GM10248 (cell line): ENCODE data around the gene MPPE1.

ENCODE experiments used
- CTCF ChIA-PET: fragments of 300-600 bp; sonication (Branson Sonifier 250); formaldehyde crosslinking; extraction: SDS; loops from one replicate; lab custom pipeline; 2021; ENCODE audit warnings: antibody characterized with exemption; lab: Yijun Ruan, JAX
- POLR2A ChIA-PET: fragments of 350-650 bp; sonication (Branson Sonifier 250); formaldehyde crosslinking; extraction: SDS; loops from one replicate; lab custom pipeline; 2020; ENCODE audit warnings: antibody characterized with exemption; lab: Yijun Ruan, JAX
- DNase-seq: peaks from one replicate; pipeline ENCODE4 v3.0.0; 2012; ENCODE audit errors: extremely low spot score
- CTCF ChIP-seq: IDR thresholded peaks from 2 replicates; pipeline ENCODE4 v1.5.1; 2012; ENCODE audit warnings: mild to moderate bottlenecking, low read depth; ENCODE audit errors: extremely low read depth, missing control alignments, control extremely low read depth

The MPPE1 gene

GRCh38 chr18:11944786-11945185 lies 36.7 kb upstream of the MPPE1 start:
- CTCF ChIA-PET = interaction anchor here (1.3 to 10.9 kb wide), 2 partner anchors 50 to 212 kb away, joined by 5 to 324 read pairs; no protein-coding TSS in a partner anchor
- POLR2A ChIA-PET = no interaction called here
- TF ChIP-seq CTCF = no peak
- no peak for DNase-seq

- no peak for TF ChIP-seq CTCF
- no peak for DNase-seq
- ChIA-PET POLR2A (no interaction called here), CTCF (interaction anchor here (1.3 to 10.9 kb wide), 3 partner anchors 50 to 211 kb away, joined by 4 to 324 read pairs (median 5); no protein-coding TSS in a partner anchor)
These were observed 36.1 kb upstream of the MPPE1 start for GRCh38 chr18:11944252-11944651.

- POLR2A ChIA-PET = no interaction called here
- no peak for TF ChIP-seq CTCF
- no peak for DNase-seq
- CTCF ChIA-PET = interaction anchor here (1.9 to 10.9 kb wide), 3 partner anchors 51 to 107 kb away, joined by 4 to 324 read pairs (median 91); no protein-coding TSS in a partner anchor
These were observed 35.4 kb upstream of the MPPE1 start for GRCh38 chr18:11943551-11943950.

- POLR2A ChIA-PET = no interaction called here
- CTCF ChIA-PET = interaction anchor here (0.7 to 10.9 kb wide), 4 partner anchors 8 to 97 kb away, joined by 3 to 324 read pairs (median 94); no protein-coding TSS in a partner anchor
- DNase-seq = no peak
- TF ChIP-seq CTCF = no peak
These were observed 32.8 kb upstream of the MPPE1 start for GRCh38 chr18:11940956-11941355.

- ChIA-PET CTCF (interaction anchor here (0.6 to 10.9 kb wide), 42 partner anchors 9 to 387 kb away, joined by 3 to 324 read pairs (median 4); partner anchors contain the start of genes IMPA2 and MPPE1), POLR2A (no interaction called here)
- peak; percentile 58 for TF ChIP-seq CTCF
- peak; percentile 80 for DNase-seq
These were observed 29.9 kb upstream of the MPPE1 start for GRCh38 chr18:11937874-11938478.

- DNase-seq = no peak
- TF ChIP-seq CTCF = no peak
- POLR2A ChIA-PET = no interaction called here
- CTCF ChIA-PET = interaction anchor here (0.9 to 3.7 kb wide), 6 partner anchors 8 to 199 kb away, joined by 3 to 27 read pairs (median 4); no protein-coding TSS in a partner anchor
These were observed 24.3 kb upstream of the MPPE1 start for GRCh38 chr18:11932393-11932792.
